Stimulated activated naive CD8-positive, alpha-beta T cell treated with anti-CD3 and anti-CD28 coated beads, Interleukin-15, Interleukin-2, amounts not matched to agents 100 U/mL and 50 U/mL, for 24 hours (primary cell): ENCODE data around the gene KLC4.
A peak's percentile ranks its signal among the peaks of the same experiment; 100 is the strongest.

Source experiments
- ATAC-seq: fragments of 150-1000 bp; cut with Tn5 transposase; one replicate; pipeline ENCODE4 v1.10.0; 2021
- DNase-seq: peaks from one replicate; pipeline ENCODE4 v3.0.0; 2021

KLC4 gene

GRCh38 chr6:43059168-43060033 lies at the start of gene KLC4, which contains the start of gene MRPL2:
TSS of gene KLC4 (plus strand) at chr6:43059631. CDS start at chr6:43061336, 1,705 bp downstream.
TSS of gene MRPL2 (minus strand) at chr6:43059434. CDS start at chr6:43059381, 53 bp downstream.
- DNase-seq = peak; percentile 95
- ATAC-seq = peak; percentile 96

GRCh38 chr6:43011207-43011606 lies 48.2 kb upstream of the KLC4 start:
- DNase-seq = no peak
- no peak for ATAC-seq

GRCh38 chr6:43012364-43012763 lies 47.1 kb upstream of the KLC4 start:
- DNase-seq = no peak
- no peak for ATAC-seq

GRCh38 chr6:43013097-43013842 lies 46.2 kb upstream of the KLC4 start:
- DNase-seq (no peak), ATAC-seq (peak; percentile 23)

- DNase-seq (peak; percentile 99), ATAC-seq (peak; percentile 95)
These were observed 45.5 kb upstream of the KLC4 start, which contains the start of the genes KLHDC3 and MEA1 for GRCh38 chr6:43013843-43014433. TSS of gene KLHDC3 (plus strand) at chr6:43014249. CDS start at chr6:43017193, 2,944 bp downstream. TSS of gene MEA1 (minus strand) at chr6:43013946. CDS start at chr6:43013813, 133 bp downstream.

- ATAC-seq (no peak), DNase-seq (no peak)
These were observed 45.0 kb upstream of the KLC4 start for GRCh38 chr6:43014434-43014909.

GRCh38 chr6:43016176-43016942 lies 43.1 kb upstream of the KLC4 start:
- DNase-seq = no peak

GRCh38 chr6:43016943-43017334 lies 42.5 kb upstream of the KLC4 start:
- ATAC-seq = no peak

More at GRCh38 chr6:43016176-43016942, 43.1 kb upstream of the KLC4 start:
- no peak for ATAC-seq

GRCh38 chr6:43019152-43019551 lies 40.3 kb upstream of the KLC4 start:
- ATAC-seq (no peak), DNase-seq (no peak)

More at GRCh38 chr6:43016943-43017334, 42.5 kb upstream of the KLC4 start:
- no peak for DNase-seq

- ATAC-seq = no peak
- no peak for DNase-seq
These were observed 39.3 kb upstream of the KLC4 start for GRCh38 chr6:43020052-43020705.

- DNase-seq (no peak), ATAC-seq (no peak)
These were observed 38.6 kb upstream of the KLC4 start for GRCh38 chr6:43020847-43021246.

- ATAC-seq (peak; percentile 87), DNase-seq (peak; percentile 84)
These were observed 38.0 kb upstream of the KLC4 start, which contains the start of gene RRP36 for GRCh38 chr6:43021270-43022047. TSS of gene RRP36 (plus strand) at chr6:43021623. CDS start at chr6:43021655, 32 bp downstream.

GRCh38 chr6:43024436-43024835 lies 35.0 kb upstream of the KLC4 start:
- no peak for DNase-seq
- no peak for ATAC-seq

GRCh38 chr6:43026365-43026764 lies 33.1 kb upstream of the KLC4 start:
- DNase-seq = no peak
- no peak for ATAC-seq

- DNase-seq (no peak), ATAC-seq (no peak)
These were observed 30.3 kb upstream of the KLC4 start for GRCh38 chr6:43029120-43029519.

GRCh38 chr6:43032326-43032725 lies 27.1 kb upstream of the KLC4 start:
- DNase-seq (no peak), ATAC-seq (no peak)

GRCh38 chr6:43033496-43034189 lies 25.8 kb upstream of the KLC4 start:
- no peak for ATAC-seq
- no peak for DNase-seq

- DNase-seq = no peak
These were observed 25.3 kb upstream of the KLC4 start for GRCh38 chr6:43034190-43034525.

GRCh38 chr6:43035495-43036194 lies 23.8 kb upstream of the KLC4 start:
- ATAC-seq (no peak), DNase-seq (no peak)

More at GRCh38 chr6:43034190-43034525, 25.3 kb upstream of the KLC4 start:
- ATAC-seq = no peak
